Endothelial cell of umbilical vein (primary cell): Measurements from ENCODE around the gene CKB. TPM values are rescaled to one million over a fixed set of nuclear protein-coding genes. Genes with fewer than 3 reads are reported as not detected.

Experiments
- BruUV-seq: library from RNA; stranded (reverse); fragments of 400-500 nt; replicated peaks from 2 replicates; lab custom pipeline; 2021; lab: Mats Ljungman, UMichigan
- CTCF ChIA-PET: fragments of 300-600, 350-600 bp; sonication (Branson Sonifier 250); formaldehyde crosslinking; loops from one replicate; lab custom pipeline; 2021; ENCODE audit warnings: antibody characterized with exemption, inconsistent platforms; lab: Charles Lee
- POLR2A ChIA-PET: fragments of 300-600, 350-600 bp; sonication (Branson Sonifier 250); formaldehyde crosslinking; loops from one replicate; lab custom pipeline; 2021; ENCODE audit warnings: antibody characterized with exemption, inconsistent platforms; lab: Charles Lee
- DNase-seq: peaks from one replicate; pipeline ENCODE4 v3.0.0-alpha.2; 2011; ENCODE audit warnings: low read depth, low spot score
- FAIRE-seq: peaks from 2 replicates; lab custom pipeline; 2011; peaks lifted over from hg19 to GRCh38; lab: Jason Lieb, UNC
- H2AFZ ChIP-seq: 2 replicates; pipeline ENCODE4 v1.6.0; 2012; ENCODE audit warnings: low read depth, low read length, control low read depth, inconsistent platforms
- H3K27ac ChIP-seq: 2 replicates; pipeline ENCODE4 v1.5.1; 2011; ENCODE audit warnings: low read depth, mild to moderate bottlenecking, control low read depth, low read length, moderate library complexity; ENCODE audit not compliant: insufficient read depth
- H3K27me3 ChIP-seq, 2 experiments: 2 replicates each; pipeline versions ENCODE4 v1.6.0 to v1.6.1; 2011; ENCODE audit warnings: low read length in 2 of 2, mixed read lengths in 1 of 2; ENCODE audit not compliant: control insufficient read depth in 2 of 2, insufficient read depth in 2 of 2
- H3K36me3 ChIP-seq, 2 experiments: 2 replicates in 1 of 2; 3 replicates in 1 of 2; pipeline ENCODE4 v1.5.1; 2011; ENCODE audit warnings: low read length in 2 of 2, mild to moderate bottlenecking in 1 of 2, moderate library complexity in 1 of 2; ENCODE audit not compliant: control insufficient read depth in 2 of 2, insufficient read depth in 2 of 2; ENCODE audit errors: extremely low read depth in 1 of 2
- H3K4me1 ChIP-seq: 3 replicates; pipeline ENCODE4 v1.5.1; 2011; ENCODE audit warnings: mild to moderate bottlenecking, low read length; ENCODE audit not compliant: control insufficient read depth, insufficient read depth; ENCODE audit errors: extremely low read depth
- H3K4me2 ChIP-seq: 2 replicates; pipeline ENCODE4 v1.6.1; 2011; ENCODE audit warnings: low read length, control low read depth, mixed read lengths; ENCODE audit not compliant: insufficient read depth
- H3K4me3 ChIP-seq, 3 experiments: fragments of 200-600 bp in 1 of 3; sonication (generic), shearing (Covaris generic) in 1 of 3; replicated peaks in 1 of 3; 2 replicates each; pipeline ENCODE4 v1.5.1; 2011 to 2016; ENCODE audit warnings: control low read depth in 3 of 3, low read length in 3 of 3, mild to moderate bottlenecking in 2 of 3, inconsistent platforms in 1 of 3, low read depth in 1 of 3, moderate library complexity in 1 of 3; ENCODE audit not compliant: insufficient read depth in 1 of 3
- H3K79me2 ChIP-seq: 2 replicates; pipeline ENCODE4 v1.6.0; 2012; ENCODE audit warnings: low read length, inconsistent platforms; ENCODE audit not compliant: control insufficient read depth, insufficient read depth
- H3K9ac ChIP-seq: replicated peaks from 2 replicates; pipeline ENCODE3; 2011; ENCODE audit warnings: low read length, control low read depth; ENCODE audit not compliant: insufficient read depth; ENCODE audit errors: extremely low read depth
- H3K9me1 ChIP-seq: replicated peaks from 3 replicates; pipeline ENCODE4 v1.6.0; 2011; ENCODE audit warnings: mild to moderate bottlenecking, low read length; ENCODE audit not compliant: control insufficient read depth, insufficient read depth; ENCODE audit errors: extremely low read depth
- H3K9me3 ChIP-seq: replicated peaks from 2 replicates; pipeline ENCODE4 v1.5.1; 2012; ENCODE audit warnings: low read length, inconsistent platforms; ENCODE audit not compliant: control insufficient read depth, insufficient read depth
- H4K20me1 ChIP-seq: replicated peaks from 2 replicates; pipeline ENCODE3; 2011; ENCODE audit warnings: mild to moderate bottlenecking, low read length; ENCODE audit not compliant: control insufficient read depth, insufficient read depth; ENCODE audit errors: extremely low read depth
- CTCF ChIP-seq, 2 donors: IDR thresholded peaks; 1 replicate in 1 of 2; 2 replicates in 1 of 2; pipeline ENCODE4 v1.5.1; 2011; ENCODE audit warnings: low read length in 2 of 2, mild to moderate bottlenecking in 2 of 2, moderate library complexity in 2 of 2, control low read depth in 1 of 2, inconsistent platforms in 1 of 2, low read depth in 1 of 2; ENCODE audit not compliant: insufficient read depth in 1 of 2; ENCODE audit errors: extremely low read depth in 1 of 2
- EZH2 ChIP-seq: IDR thresholded peaks from 2 replicates; pipeline ENCODE4 v1.6.1; 2012; ENCODE audit warnings: borderline replicate concordance, low read depth, mild to moderate bottlenecking, moderate library complexity, low read length, inconsistent platforms; ENCODE audit not compliant: severe bottlenecking
- FOS ChIP-seq: IDR thresholded peaks from 2 replicates; pipeline ENCODE4 v1.6.1; 2011; ENCODE audit warnings: mild to moderate bottlenecking, low read length, moderate library complexity, borderline replicate concordance; ENCODE audit not compliant: insufficient read depth
- GATA2 ChIP-seq: IDR thresholded peaks from 2 replicates; pipeline ENCODE4 v1.7.0; 2011; ENCODE audit warnings: low read depth, mild to moderate bottlenecking, moderate library complexity, mixed read lengths, low read length; ENCODE audit not compliant: insufficient read length, insufficient read depth
- dilution Hi-C: fragments of 300-500 bp; cut with MboI; formaldehyde crosslinking; loops from one replicate; pipeline ENCODE4 v1.15.0; 2019; ENCODE audit warnings: low sequenced_read_pairs; ENCODE audit not compliant: extremely low pct_ligation_motif_present
- intact Hi-C: fragments of 100-400 bp; cut with micrococcal nuclease; formaldehyde crosslinking; loops from one replicate; pipeline ENCODE4 v1.10.0; 2022
- polyA plus RNA-seq, 4 experiments: library from polyadenylated mRNA; depleted of rRNA in 3 of 4; stranded (reverse) in 3 of 4; unstranded in 1 of 4; fragments of >200 nt; gene quantifications; 2 replicates each; pipeline versions ENCODE4 v1.2.1 to v1.2.3, GENCODE V29; 2011 to 2012; ENCODE audit warnings: missing spikeins in 1 of 4
- total RNA-seq: library from RNA; stranded (reverse); gene quantifications from 2 replicates; pipeline ENCODE4 v1.2.3, GENCODE V29; 2021

The CKB gene
- total and polyA plus RNA-seq, 2 donors (not counting 3 experiments of a cell fraction or from before 2014, with no cell fraction given) = 4.0 to 6.9 TPM

DNA sequence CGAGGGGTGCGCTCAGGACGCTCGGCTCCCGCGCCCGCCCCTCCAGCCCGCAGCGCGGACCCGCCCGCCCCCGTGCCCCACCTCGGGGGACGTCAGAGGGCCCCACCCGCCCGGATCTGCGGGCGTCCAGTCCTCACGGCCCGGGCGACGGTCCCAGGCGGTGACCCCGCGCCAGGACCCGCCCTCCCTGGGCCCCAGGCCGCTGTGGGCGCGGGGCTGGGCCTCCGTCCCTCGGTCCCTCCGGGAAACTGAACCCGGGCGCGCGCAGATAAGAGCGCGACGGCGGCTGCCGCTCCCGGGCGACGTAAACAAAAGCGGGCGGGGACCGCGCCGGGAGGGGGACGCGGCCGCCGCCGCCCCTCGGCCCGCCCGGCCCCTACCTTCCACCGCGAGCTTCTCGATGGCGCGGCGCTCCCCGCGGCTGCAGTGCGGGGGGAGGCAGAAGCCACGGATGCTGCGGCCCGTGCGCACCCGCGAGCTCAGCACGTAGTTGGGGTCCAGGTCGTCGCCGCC lies 1.1 kb downstream of the CKB start:
- peaks cover 19 to 34% of the 10 kb centered on the region in 2 experiments for H3K27me3 ChIP-seq
- peak; percentile 76 for TF ChIP-seq EZH2
- no peak for TF ChIP-seq GATA2
- no peak overlapping the region for H3K27ac ChIP-seq
- H2AFZ ChIP-seq = peak overlapping the region; percentile 27
- H3K79me2 ChIP-seq = no peaks in the 10 kb centered on the region
- DNase-seq (no peak), FAIRE-seq (no peak)
- no peak overlapping the region for H3K9ac ChIP-seq
- H3K4me1 ChIP-seq = peaks cover 14% of the 10 kb centered on the region
- H4K20me1 ChIP-seq = no peaks in the 10 kb centered on the region
- H3K9me1 ChIP-seq = no peaks in the 10 kb centered on the region
- no peaks in the 10 kb centered on the region for H3K9me3 ChIP-seq
- no TSS peak for BruUV-seq
- dilution Hi-C loops = no loop called here
- POLR2A ChIA-PET = no interaction called here
- CTCF ChIA-PET = interaction anchor here (1.1 to 8.0 kb wide), 5 partner anchors 10 to 25 kb away, joined by 3 to 209 read pairs (median 4); no protein-coding TSS in a partner anchor
- H3K4me2 ChIP-seq = no peak overlapping the region
- peak overlapping the region in 1 of 3 experiments; percentile 35 for H3K4me3 ChIP-seq
- intact Hi-C loops = no loop called here
- H3K36me3 ChIP-seq = no peaks in the 10 kb centered on the region

DNA sequence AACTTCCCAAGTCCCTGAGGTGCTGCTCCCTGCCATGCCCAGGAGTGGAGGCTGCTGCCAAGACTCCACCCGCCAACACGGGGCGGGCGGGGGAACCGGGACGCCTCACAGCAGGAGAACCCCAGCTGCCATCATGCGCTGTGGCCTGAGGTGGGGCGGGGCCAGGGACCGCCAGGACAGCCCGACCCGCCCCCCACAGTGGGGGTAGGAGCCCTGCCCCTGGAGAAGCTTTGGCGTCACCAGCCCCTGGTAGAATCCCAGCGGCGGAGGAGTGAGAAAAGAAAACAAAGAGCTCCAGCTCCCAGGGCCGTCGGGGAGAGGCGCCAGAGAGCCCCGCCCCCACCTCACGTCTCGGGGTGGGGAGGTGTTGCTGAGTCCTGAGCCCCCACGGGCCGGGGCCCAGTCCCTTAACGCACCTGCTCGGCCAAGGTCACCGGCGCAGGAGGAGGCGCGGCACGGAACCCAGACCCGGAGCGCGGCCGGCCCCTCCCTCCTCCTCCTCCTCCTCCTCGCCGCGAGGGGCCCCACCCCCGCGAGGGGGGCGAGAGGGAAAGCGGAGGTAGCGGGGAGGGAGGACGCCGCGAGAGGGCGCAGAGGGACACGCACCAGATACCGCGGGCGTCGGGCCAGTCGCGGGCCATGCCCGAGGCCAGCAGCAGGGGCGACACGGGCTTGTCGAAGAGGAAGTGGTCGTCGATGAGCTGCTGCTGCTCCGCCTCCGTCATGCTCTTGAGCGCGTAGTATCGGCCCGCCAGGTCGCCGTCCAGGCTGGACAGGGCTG lies 1.8 kb downstream of the CKB start:
- H3K27ac ChIP-seq = no peak overlapping the region
- DNase-seq (peak; percentile 49), FAIRE-seq (no peak)
- H3K4me2 ChIP-seq = peak overlapping the region; percentile 32
- ChIA-PET CTCF (interaction anchor here (1.1 to 8.0 kb wide), 5 partner anchors 10 to 26 kb away, joined by 3 to 209 read pairs (median 4); no protein-coding TSS in a partner anchor), POLR2A (no interaction called here)
- no peak for TF ChIP-seq FOS
- TF ChIP-seq EZH2 = peak; percentile 54
- no peak for TF ChIP-seq GATA2
- peak; percentile 36 to 70 for TF ChIP-seq CTCF (IDR thresholded peaks at IDR 0.05; ENCODE audit: extremely low read depth in 1 of 2, insufficient read depth in 1 of 2, low read depth in 1 of 2, low read length in 2 of 2)
- peak overlapping the region in 1 of 3 experiments; percentile 35 for H3K4me3 ChIP-seq
- H3K36me3 ChIP-seq = no peaks in the 10 kb centered on the region
- H4K20me1 ChIP-seq = no peaks in the 10 kb centered on the region
- peaks cover 14% of the 10 kb centered on the region for H3K4me1 ChIP-seq
- H3K9me3 ChIP-seq = no peaks in the 10 kb centered on the region
- BruUV-seq = no TSS peak
- H3K79me2 ChIP-seq = no peaks in the 10 kb centered on the region
- intact Hi-C loops (no loop called here), dilution Hi-C loops (no loop called here)
- H3K27me3 ChIP-seq = peaks cover 19 to 34% of the 10 kb centered on the region in 2 experiments
- H3K9ac ChIP-seq = no peak overlapping the region
- H2AFZ ChIP-seq = peak overlapping the region; percentile 27
- H3K9me1 ChIP-seq = no peaks in the 10 kb centered on the region
